Measurements from ENCODE around the gene TCEANC2.

Gene TCEANC2

GRCh38 chr1:54137534-54138061, 84.2 kb downstream of the TCEANC2 start:
- Histone ChIP-seq H2AFZ (ENCODE audit: low read depth, low read length) (no peak overlapping the region), H3K36me3 (ENCODE audit: control insufficient read depth in 1 of 2, insufficient read depth in 2 of 2, low read depth in 1 of 2, low read length in 2 of 2) (no peaks in the 10 kb centered on the region), H3K4me1 (ENCODE audit: control insufficient read depth, insufficient read depth, low read depth, low read length) (peaks cover 32% of the 10 kb centered on the region), H2BK15ac (ENCODE audit: low read depth, poor library complexity, severe bottlenecking) (no peak overlapping the region), H3K4me2 (ENCODE audit: low read length, poor library complexity, severe bottlenecking) (peak overlapping the region; percentile 28), H2BK12ac (ENCODE audit: low read length in 2 of 2) (peak overlapping the region in 1 of 2 experiments; percentile 68), H3K9me3 (ENCODE audit: control insufficient read depth, low read length) (no peaks in the 10 kb centered on the region), H3K4me3 (ENCODE audit: insufficient read depth in 1 of 2, low read depth in 1 of 2, low read length in 2 of 2) (no peak overlapping the region), H4K8ac (ENCODE audit: low read length) (peak overlapping the region; percentile 78), H3K9ac (ENCODE audit: low read length) (no peak overlapping the region), H2BK5ac (ENCODE audit: low read depth, low read length, poor library complexity, severe bottlenecking) (peak overlapping the region; percentile 57), H2AK5ac (ENCODE audit: low read length, severe bottlenecking) (no peak overlapping the region), H3K79me1 (replicated peaks; ENCODE audit: low read length, poor library complexity, severe bottlenecking) (no peaks in the 10 kb centered on the region), H3K14ac (ENCODE audit: low read length in 2 of 2) (peak overlapping the region in 1 of 2 experiments; percentile 53), H3K4ac (ENCODE audit: low read depth in 1 of 2, low read length in 2 of 2) (peak overlapping the region in 1 of 2 experiments; percentile 26), H3K18ac (ENCODE audit: low read depth in 1 of 2, low read length in 2 of 2) (peak overlapping the region; percentile 69 to 93), H2BK120ac (ENCODE audit: low read depth, low read length) (no peak overlapping the region), H3K23ac (ENCODE audit: low read length in 2 of 2) (peak overlapping the region in 1 of 2 experiments; percentile 60), H4K91ac (ENCODE audit: low read length) (peak overlapping the region; percentile 64), H3K27ac (ENCODE audit: low read length, poor library complexity, severe bottlenecking) (peak overlapping the region; percentile 90), H3K27me3 (ENCODE audit: control insufficient read depth in 1 of 2, insufficient read depth in 1 of 2, low read length in 2 of 2) (peaks cover 9 to 10% of the 10 kb centered on the region in 2 experiments)
- peak; percentile 72 for DNase-seq
- WGBS: 29% methylated on average over 10 of the region's 10 CpGs

DNA sequence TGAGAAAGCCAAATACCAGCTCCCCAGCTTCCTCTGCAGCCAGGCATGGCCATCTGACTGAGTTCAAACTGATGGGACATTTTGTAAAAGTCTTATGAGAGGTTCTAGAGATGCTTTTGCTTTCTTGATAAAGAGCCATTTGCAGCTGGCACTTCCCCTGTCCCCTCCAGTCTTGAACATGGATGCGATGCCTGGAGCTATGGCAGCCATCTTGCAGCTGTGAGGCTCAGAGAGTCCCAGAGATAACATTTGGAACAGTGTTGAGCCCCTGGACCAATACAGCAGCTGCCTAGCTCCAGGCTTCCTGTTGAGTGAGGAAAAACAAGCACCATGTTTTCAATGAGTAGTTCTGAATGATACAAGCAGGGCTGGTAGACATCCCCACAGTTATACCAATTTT, 85.6 kb downstream of the TCEANC2 start:
- 97% methylated on average over 1 of the region's 1 CpG for WGBS
- Histone ChIP-seq H4K8ac (ENCODE audit: low read length) (no peak overlapping the region), H2BK120ac (ENCODE audit: low read depth, low read length) (no peak overlapping the region), H2BK12ac (ENCODE audit: low read length in 2 of 2) (no peak overlapping the region), H3K4me1 (ENCODE audit: control insufficient read depth, insufficient read depth, low read depth, low read length) (peaks cover 28% of the 10 kb centered on the region), H3K36me3 (ENCODE audit: control insufficient read depth in 1 of 2, insufficient read depth in 2 of 2, low read depth in 1 of 2, low read length in 2 of 2) (no peaks in the 10 kb centered on the region), H3K4ac (ENCODE audit: low read depth in 1 of 2, low read length in 2 of 2) (no peak overlapping the region), H4K91ac (ENCODE audit: low read length) (no peak overlapping the region), H3K14ac (ENCODE audit: low read length in 2 of 2) (no peak overlapping the region), H2BK15ac (ENCODE audit: low read depth, poor library complexity, severe bottlenecking) (no peak overlapping the region), H3K9ac (ENCODE audit: low read length) (no peak overlapping the region), H3K79me1 (replicated peaks; ENCODE audit: low read length, poor library complexity, severe bottlenecking) (no peaks in the 10 kb centered on the region), H3K18ac (ENCODE audit: low read depth in 1 of 2, low read length in 2 of 2) (no peak overlapping the region), H3K27me3 (ENCODE audit: control insufficient read depth in 1 of 2, insufficient read depth in 1 of 2, low read length in 2 of 2) (peaks cover 11 to 16% of the 10 kb centered on the region in 2 experiments), H2AFZ (ENCODE audit: low read depth, low read length) (no peak overlapping the region), H2BK5ac (ENCODE audit: low read depth, low read length, poor library complexity, severe bottlenecking) (no peak overlapping the region), H3K4me2 (ENCODE audit: low read length, poor library complexity, severe bottlenecking) (no peak overlapping the region), H2AK5ac (ENCODE audit: low read length, severe bottlenecking) (peak overlapping the region; percentile 10), H3K27ac (ENCODE audit: low read length, poor library complexity, severe bottlenecking) (no peak overlapping the region), H3K9me3 (ENCODE audit: control insufficient read depth, low read length) (no peaks in the 10 kb centered on the region), H3K23ac (ENCODE audit: low read length in 2 of 2) (no peak overlapping the region), H3K4me3 (ENCODE audit: insufficient read depth in 1 of 2, low read depth in 1 of 2, low read length in 2 of 2) (no peak overlapping the region)
- DNase-seq: no peak

DNA sequence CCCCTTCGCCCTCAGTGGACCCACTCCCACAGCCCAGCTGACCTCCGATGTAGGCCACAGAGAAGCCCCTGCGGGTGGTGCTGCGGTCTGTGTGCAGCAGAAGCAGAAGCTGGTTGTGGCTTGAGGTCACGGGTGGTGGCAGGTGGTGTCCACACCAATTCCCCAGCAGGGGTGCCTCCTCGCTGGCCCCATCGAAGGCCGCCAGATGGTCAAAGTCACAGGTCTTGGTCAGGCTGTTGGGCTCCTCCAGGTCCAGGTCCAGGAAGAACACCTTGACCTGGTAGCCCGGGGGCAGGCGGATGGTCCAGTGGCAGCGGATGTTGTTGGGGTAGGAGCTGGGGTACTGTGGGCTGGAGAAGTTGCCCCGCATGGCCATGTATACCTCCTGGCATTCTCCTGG, 86.3 kb downstream of the TCEANC2 start:
- Histone ChIP-seq H4K91ac (ENCODE audit: low read length) (no peak overlapping the region), H3K14ac (ENCODE audit: low read length in 2 of 2) (no peak overlapping the region), H3K27me3 (ENCODE audit: control insufficient read depth in 1 of 2, insufficient read depth in 1 of 2, low read length in 2 of 2) (peaks cover 14 to 22% of the 10 kb centered on the region in 2 experiments), H2BK120ac (ENCODE audit: low read depth, low read length) (no peak overlapping the region), H3K4ac (ENCODE audit: low read depth in 1 of 2, low read length in 2 of 2) (no peak overlapping the region), H2AK5ac (ENCODE audit: low read length, severe bottlenecking) (peak overlapping the region; percentile 46), H3K36me3 (ENCODE audit: control insufficient read depth in 1 of 2, insufficient read depth in 2 of 2, low read depth in 1 of 2, low read length in 2 of 2) (no peaks in the 10 kb centered on the region), H3K27ac (ENCODE audit: low read length, poor library complexity, severe bottlenecking) (no peak overlapping the region), H3K4me2 (ENCODE audit: low read length, poor library complexity, severe bottlenecking) (no peak overlapping the region), H4K8ac (ENCODE audit: low read length) (no peak overlapping the region), H2AFZ (ENCODE audit: low read depth, low read length) (peak overlapping the region; percentile 14), H2BK15ac (ENCODE audit: low read depth, poor library complexity, severe bottlenecking) (no peak overlapping the region), H3K4me1 (ENCODE audit: control insufficient read depth, insufficient read depth, low read depth, low read length) (peaks cover 24% of the 10 kb centered on the region), H3K9me3 (ENCODE audit: control insufficient read depth, low read length) (no peaks in the 10 kb centered on the region), H2BK5ac (ENCODE audit: low read depth, low read length, poor library complexity, severe bottlenecking) (no peak overlapping the region), H3K18ac (ENCODE audit: low read depth in 1 of 2, low read length in 2 of 2) (no peak overlapping the region), H3K4me3 (ENCODE audit: insufficient read depth in 1 of 2, low read depth in 1 of 2, low read length in 2 of 2) (peak overlapping the region in 1 of 2 experiments; percentile 19), H3K79me1 (replicated peaks; ENCODE audit: low read length, poor library complexity, severe bottlenecking) (no peaks in the 10 kb centered on the region), H2BK12ac (ENCODE audit: low read length in 2 of 2) (peak overlapping the region in 1 of 2 experiments; percentile 30), H3K9ac (ENCODE audit: low read length) (no peak overlapping the region), H3K23ac (ENCODE audit: low read length in 2 of 2) (no peak overlapping the region)
- WGBS: 97% methylated on average over 12 of the region's 12 CpGs
- DNase-seq: no peak

- Histone ChIP-seq H3K4me3 (ENCODE audit: insufficient read depth in 1 of 2, low read depth in 1 of 2, low read length in 2 of 2) (no peak overlapping the region), H3K27me3 (ENCODE audit: control insufficient read depth in 1 of 2, insufficient read depth in 1 of 2, low read length in 2 of 2) (peaks cover 14 to 22% of the 10 kb centered on the region in 2 experiments), H3K4me1 (ENCODE audit: control insufficient read depth, insufficient read depth, low read depth, low read length) (peaks cover 9% of the 10 kb centered on the region), H3K14ac (ENCODE audit: low read length in 2 of 2) (no peak overlapping the region), H3K9ac (ENCODE audit: low read length) (no peak overlapping the region), H3K36me3 (ENCODE audit: control insufficient read depth in 1 of 2, insufficient read depth in 2 of 2, low read depth in 1 of 2, low read length in 2 of 2) (no peaks in the 10 kb centered on the region), H3K9me3 (ENCODE audit: control insufficient read depth, low read length) (no peaks in the 10 kb centered on the region), H2BK15ac (ENCODE audit: low read depth, poor library complexity, severe bottlenecking) (no peak overlapping the region), H3K27ac (ENCODE audit: low read length, poor library complexity, severe bottlenecking) (no peak overlapping the region), H2AK5ac (ENCODE audit: low read length, severe bottlenecking) (peak overlapping the region; percentile 1), H3K79me1 (replicated peaks; ENCODE audit: low read length, poor library complexity, severe bottlenecking) (no peaks in the 10 kb centered on the region), H3K18ac (ENCODE audit: low read depth in 1 of 2, low read length in 2 of 2) (no peak overlapping the region), H3K23ac (ENCODE audit: low read length in 2 of 2) (no peak overlapping the region), H4K8ac (ENCODE audit: low read length) (no peak overlapping the region), H4K91ac (ENCODE audit: low read length) (no peak overlapping the region), H2BK12ac (ENCODE audit: low read length in 2 of 2) (no peak overlapping the region), H3K4me2 (ENCODE audit: low read length, poor library complexity, severe bottlenecking) (no peak overlapping the region), H2AFZ (ENCODE audit: low read depth, low read length) (no peak overlapping the region), H2BK5ac (ENCODE audit: low read depth, low read length, poor library complexity, severe bottlenecking) (no peak overlapping the region), H3K4ac (ENCODE audit: low read depth in 1 of 2, low read length in 2 of 2) (no peak overlapping the region), H2BK120ac (ENCODE audit: low read depth, low read length) (no peak overlapping the region)
- no peak for DNase-seq
- WGBS: 76% methylated on average over 9 of the region's 9 CpGs
These were observed 88.9 kb downstream of the TCEANC2 start for GRCh38 chr1:54142146-54142900.
